ENCODE results near the gene GNS.

- TF ChIP-seq PAX8 (IDR thresholded peaks at IDR 0.05) (no peak), KDM1A (IDR thresholded peaks at IDR 0.05; ENCODE audit: borderline replicate concordance) (no peak), JUND (IDR thresholded peaks at IDR 0.05; ENCODE audit: low read depth, low read length) (no peak), NFXL1 (IDR thresholded peaks at IDR 0.05; ENCODE audit: borderline replicate concordance) (no peak), SIN3A (IDR thresholded peaks at IDR 0.05; ENCODE audit: low read depth, low read length) (no peak), RAD21 (IDR thresholded peaks at IDR 0.05; ENCODE audit: insufficient read depth, low read depth, low read length) (no peak), CTCF (IDR thresholded peaks at IDR 0.05 in 2 of 3, conservative IDR thresholded peaks at IDR 0.05 in 1 of 3; ENCODE audit: control insufficient read depth in 2 of 3, extremely low read depth in 1 of 3, insufficient read depth in 1 of 3, low read depth in 3 of 3, low read length in 3 of 3) (no peak), NFIC (IDR thresholded peaks at IDR 0.05; ENCODE audit: low read depth, low read length) (no peak)
Measured at GRCh38 chr12:64757771-64758170, 1.4 kb downstream of the GNS start.

Measured in GM12878 (cell line).